GM12878 (cell line): ENCODE measurements around the gene PASK.

ENCODE experiments used
- CEBPB ChIP-seq, 2 experiments: fragments of 150-350 bp in 1 of 2; IDR thresholded peaks; 2 replicates each; pipeline ENCODE4 v1.6.1; 2012 to 2014; ENCODE audit warnings: low read depth in 2 of 2, low read length in 2 of 2, borderline replicate concordance in 1 of 2, inconsistent platforms in 1 of 2
- CTCF ChIP-seq, 3 experiments: IDR thresholded peaks in 2 of 3; conservative IDR thresholded peaks in 1 of 3; 2 replicates each; pipeline ENCODE4 v1.5.1; 2011; ENCODE audit warnings: low read depth in 3 of 3, low read length in 3 of 3, mild to moderate bottlenecking in 3 of 3, control low read depth in 2 of 3, moderate library complexity in 2 of 3, inconsistent platforms in 1 of 3, mixed read lengths in 1 of 3; ENCODE audit not compliant: control insufficient read depth in 2 of 3, insufficient read depth in 1 of 3; ENCODE audit errors: extremely low read depth in 1 of 3
- ELK1 ChIP-seq: IDR thresholded peaks from 2 replicates; pipeline ENCODE4 v1.6.1; 2012; ENCODE audit warnings: low read depth, low read length, improper control_type of control experiment
- EZH2 ChIP-seq: IDR thresholded peaks from 2 replicates; pipeline ENCODE4 v1.6.1; 2012; ENCODE audit warnings: low read depth, mild to moderate bottlenecking, control low read depth, inconsistent platforms, low read length, borderline replicate concordance; ENCODE audit not compliant: control insufficient read depth
- FOXM1 ChIP-seq: IDR thresholded peaks from 2 replicates; pipeline ENCODE4 v1.6.1; 2012; ENCODE audit warnings: low read depth, mild to moderate bottlenecking, inconsistent platforms, low read length, moderate library complexity
- HCFC1 ChIP-seq: fragments of 150-350 bp; IDR thresholded peaks from 2 replicates; pipeline ENCODE4 v1.6.1; 2014; ENCODE audit warnings: low read length
- PML ChIP-seq: IDR thresholded peaks from 2 replicates; pipeline ENCODE4 v1.6.1; 2012; ENCODE audit warnings: low read length, inconsistent platforms
- POLR2AphosphoS5 ChIP-seq: IDR thresholded peaks from 2 replicates; pipeline ENCODE4 v1.6.1; 2011; ENCODE audit warnings: mild to moderate bottlenecking, low read length, inconsistent platforms
- SUZ12 ChIP-seq: fragments of 200-600 bp; sonication (generic); IDR thresholded peaks from one replicate; pipeline ENCODE4 v1.6.1; 2018; ENCODE audit warnings: antibody characterized with exemption, mild to moderate bottlenecking; ENCODE audit not compliant: unreplicated experiment
- ZNF274 ChIP-seq: IDR thresholded peaks from one replicate; pipeline ENCODE4 v1.8.0; 2011; ENCODE audit not compliant: insufficient read length, insufficient read depth
- ZNF384 ChIP-seq: IDR thresholded peaks from 2 replicates; pipeline ENCODE4 v1.6.1; 2012; ENCODE audit warnings: low read depth, mild to moderate bottlenecking, low read length, improper control_type of control experiment, borderline replicate concordance

- TF ChIP-seq CEBPB (IDR thresholded peaks at IDR 0.05; ENCODE audit: borderline replicate concordance in 1 of 2, low read depth in 2 of 2, low read length in 2 of 2) (no peak), ZNF274 (no peak), CTCF (IDR thresholded peaks at IDR 0.05 in 2 of 3, conservative IDR thresholded peaks at IDR 0.05 in 1 of 3; ENCODE audit: control insufficient read depth in 2 of 3, extremely low read depth in 1 of 3, insufficient read depth in 1 of 3, low read depth in 3 of 3, low read length in 3 of 3) (no peak), EZH2 (no peak), PML (no peak), HCFC1 (no peak), ZNF384 (no peak), ELK1 (no peak), FOXM1 (no peak), POLR2AphosphoS5 (no peak), SUZ12 (no peak)
These were observed 28.5 kb upstream of the PASK start for GRCh38 chr2:241177526-241178334.
